Stimulated activated effector memory CD8-positive, alpha-beta T cell treated with anti-CD3 and anti-CD28 coated beads, Interleukin-12 subunit alpha, Interleukin-12 subunit beta, amount 100 ng/mL, for 72 hours (primary cell): ENCODE data around the gene CFAP57.

Experiments used
- ATAC-seq: fragments of 150-1000 bp; cut with Tn5 transposase; 2 replicates; pipeline ENCODE4 v1.10.0; 2021
- DNase-seq, 2 donors: peaks; one replicate each; pipeline ENCODE4 v3.0.0; 2021 to 2022; ENCODE audit warnings: low spot score in 2 of 2
- H3K27ac Mint-ChIP-seq: one replicate; pipeline ENCODE4 v1.8.0; 2022; ENCODE audit warnings: mild to moderate bottlenecking, mixed read lengths
- H3K36me3 Mint-ChIP-seq: one replicate; pipeline ENCODE4 v1.8.0; 2022; ENCODE audit warnings: mild to moderate bottlenecking, mixed read lengths
- H3K4me1 Mint-ChIP-seq: one replicate; pipeline ENCODE4 v1.8.0; 2022; ENCODE audit warnings: mixed read lengths
- H3K4me3 Mint-ChIP-seq: one replicate; pipeline ENCODE4 v1.8.0; 2022; ENCODE audit warnings: mild to moderate bottlenecking, mixed read lengths
- H3K9me3 Mint-ChIP-seq: one replicate; pipeline ENCODE4 v1.8.0; 2022; ENCODE audit warnings: mixed read lengths

Gene CFAP57

DNA sequence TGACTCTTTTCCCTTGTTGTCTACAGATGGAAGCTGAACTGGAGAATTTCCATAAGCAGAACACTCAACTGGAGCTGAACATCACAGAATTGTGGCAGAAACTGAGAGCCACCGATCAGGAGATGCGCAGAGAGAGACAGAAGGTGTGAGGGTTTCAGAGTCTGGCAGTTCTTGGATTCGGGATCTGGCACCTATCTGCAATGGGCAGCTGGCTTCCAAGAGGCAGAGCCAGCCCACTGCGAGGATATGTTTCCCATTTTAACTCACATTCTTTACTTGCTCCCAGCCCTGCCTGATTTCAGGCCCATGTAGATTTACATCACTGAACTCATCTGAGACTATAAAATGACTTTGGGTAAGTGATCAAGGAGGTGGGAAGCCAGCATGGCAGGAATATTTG is 60.4 kb downstream of the CFAP57 start:
- Mint-ChIP-seq H3K36me3 (no peaks in the 10 kb centered on the region), H3K27ac (no peak overlapping the region), H3K9me3 (no peaks in the 10 kb centered on the region), H3K4me1 (no peaks in the 10 kb centered on the region), H3K4me3 (no peak overlapping the region)
- no peak for ATAC-seq
- no peak for DNase-seq

DNA sequence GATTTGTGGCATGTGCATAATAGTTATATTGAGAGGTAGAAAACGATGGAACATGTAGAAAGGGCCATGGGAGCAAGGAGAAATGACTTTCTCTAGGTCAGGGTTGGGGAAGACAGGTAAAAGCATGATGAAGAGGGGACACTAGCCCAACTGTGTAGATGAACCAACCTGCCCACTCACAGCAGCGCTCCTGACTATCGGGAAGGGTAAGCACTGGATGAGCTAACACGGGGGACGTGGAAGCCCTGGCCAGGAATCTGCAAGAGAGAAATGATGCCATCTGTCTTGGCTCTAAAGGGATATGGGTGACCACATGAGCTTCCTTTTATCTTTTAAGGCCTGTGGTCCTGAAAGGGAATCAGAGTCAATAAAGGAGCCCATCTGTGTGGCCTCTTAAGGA is 61.5 kb downstream of the CFAP57 start:
- H3K4me3 Mint-ChIP-seq, result no peak overlapping the region
- no peak overlapping the region for H3K27ac Mint-ChIP-seq
- ATAC-seq (no peak), DNase-seq (no peak)
- H3K36me3 Mint-ChIP-seq, result no peaks in the 10 kb centered on the region
- H3K4me1 Mint-ChIP-seq, result no peaks in the 10 kb centered on the region
- H3K9me3 Mint-ChIP-seq, result no peaks in the 10 kb centered on the region

DNA sequence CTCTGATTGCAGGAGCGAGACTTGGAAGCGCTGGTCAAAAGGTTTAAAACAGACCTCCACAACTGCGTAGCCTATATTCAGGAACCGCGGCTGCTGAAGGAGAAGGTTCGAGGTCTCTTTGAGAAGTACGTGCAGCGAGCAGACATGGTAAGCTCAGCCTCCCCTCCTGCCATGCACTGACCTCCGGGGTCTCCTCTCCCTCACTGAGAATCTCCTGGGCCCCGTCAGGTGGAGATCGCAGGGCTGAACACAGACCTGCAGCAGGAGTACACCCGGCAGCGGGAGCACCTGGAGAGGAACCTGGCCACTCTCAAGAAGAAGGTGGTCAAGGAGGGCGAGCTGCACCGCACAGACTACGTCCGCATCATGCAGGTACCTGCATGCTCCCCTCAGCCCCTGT is 62.1 kb downstream of the CFAP57 start:
- Mint-ChIP-seq H3K4me3 (no peak overlapping the region), H3K36me3 (no peaks in the 10 kb centered on the region), H3K9me3 (no peaks in the 10 kb centered on the region), H3K27ac (no peak overlapping the region), H3K4me1 (no peaks in the 10 kb centered on the region)
- DNase-seq (no peak), ATAC-seq (no peak)

GRCh38 chr1:43235040-43235439 is 62.9 kb downstream of the CFAP57 start:
- Mint-ChIP-seq H3K27ac (no peak overlapping the region), H3K36me3 (no peaks in the 10 kb centered on the region), H3K4me1 (no peaks in the 10 kb centered on the region), H3K4me3 (no peak overlapping the region), H3K9me3 (no peaks in the 10 kb centered on the region)
- ATAC-seq (no peak), DNase-seq (no peak)

GRCh38 chr1:43235451-43236121 is 63.5 kb downstream of the CFAP57 start:
- Mint-ChIP-seq H3K4me3 (no peak overlapping the region), H3K36me3 (no peaks in the 10 kb centered on the region), H3K9me3 (no peaks in the 10 kb centered on the region), H3K27ac (no peak overlapping the region), H3K4me1 (no peaks in the 10 kb centered on the region)
- no peak for DNase-seq
- no peak for ATAC-seq

GRCh38 chr1:43237121-43237520 is 65.0 kb downstream of the CFAP57 start:
- ATAC-seq (no peak), DNase-seq (no peak)
- H3K4me3 Mint-ChIP-seq, result no peak overlapping the region
- no peaks in the 10 kb centered on the region for H3K36me3 Mint-ChIP-seq
- no peaks in the 10 kb centered on the region for H3K4me1 Mint-ChIP-seq
- H3K9me3 Mint-ChIP-seq, result no peaks in the 10 kb centered on the region
- H3K27ac Mint-ChIP-seq, result no peak overlapping the region

- H3K4me3 Mint-ChIP-seq, result no peak overlapping the region
- ATAC-seq (peak; percentile 46), DNase-seq (no peak)
- no peaks in the 10 kb centered on the region for H3K36me3 Mint-ChIP-seq
- H3K27ac Mint-ChIP-seq, result no peak overlapping the region
- H3K9me3 Mint-ChIP-seq, result no peaks in the 10 kb centered on the region
- no peaks in the 10 kb centered on the region for H3K4me1 Mint-ChIP-seq
These were observed 66.0 kb downstream of the CFAP57 start for GRCh38 chr1:43238085-43238484.

GRCh38 chr1:43238991-43239469 is 66.9 kb downstream of the CFAP57 start:
- DNase-seq (no peak), ATAC-seq (no peak)
- no peak overlapping the region for H3K27ac Mint-ChIP-seq
- no peaks in the 10 kb centered on the region for H3K4me1 Mint-ChIP-seq
- H3K4me3 Mint-ChIP-seq, result no peak overlapping the region
- no peaks in the 10 kb centered on the region for H3K36me3 Mint-ChIP-seq
- H3K9me3 Mint-ChIP-seq, result no peaks in the 10 kb centered on the region

DNA sequence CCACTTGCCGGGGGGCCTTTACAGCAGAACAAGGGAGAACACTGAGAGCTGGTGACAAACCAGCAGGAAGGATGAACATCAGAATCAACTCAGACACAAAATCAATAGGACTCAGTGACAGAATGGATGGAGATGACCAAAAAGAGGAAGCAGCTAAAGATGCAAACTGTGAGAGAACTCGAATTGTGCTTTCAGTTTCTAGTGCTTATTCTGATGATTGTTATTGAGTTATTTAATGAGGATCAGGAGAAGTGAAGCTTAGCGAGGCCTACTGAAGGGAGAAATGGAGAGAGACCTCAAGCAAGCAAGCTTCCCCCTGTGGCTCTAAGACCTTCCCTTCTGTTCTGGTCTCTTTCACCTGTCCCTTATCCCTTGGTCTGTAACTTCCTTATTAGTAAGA is 67.4 kb downstream of the CFAP57 start:
- H3K27ac Mint-ChIP-seq, result no peak overlapping the region

GRCh38 chr1:43241413-43241836 is 69.3 kb downstream of the CFAP57 start:
- H3K27ac Mint-ChIP-seq, result no peak overlapping the region
- no peak overlapping the region for H3K4me3 Mint-ChIP-seq
- ATAC-seq (no peak), DNase-seq (no peak)
- H3K9me3 Mint-ChIP-seq, result no peaks in the 10 kb centered on the region
- H3K4me1 Mint-ChIP-seq, result no peaks in the 10 kb centered on the region
- H3K36me3 Mint-ChIP-seq, result no peaks in the 10 kb centered on the region

More for the DNA sequence above, 67.4 kb downstream of the CFAP57 start:
- Mint-ChIP-seq H3K4me3 (no peak overlapping the region), H3K4me1 (no peaks in the 10 kb centered on the region), H3K9me3 (no peaks in the 10 kb centered on the region), H3K36me3 (no peaks in the 10 kb centered on the region)
- ATAC-seq (no peak), DNase-seq (no peak)

- Mint-ChIP-seq H3K4me1 (no peaks in the 10 kb centered on the region), H3K4me3 (no peak overlapping the region), H3K27ac (no peak overlapping the region), H3K9me3 (no peaks in the 10 kb centered on the region), H3K36me3 (no peaks in the 10 kb centered on the region)
- no peak for ATAC-seq
- no peak for DNase-seq
These were observed 71.2 kb downstream of the CFAP57 start for GRCh38 chr1:43243299-43243698.

GRCh38 chr1:43246466-43247213 is 74.5 kb downstream of the CFAP57 start:
- ATAC-seq (no peak), DNase-seq (no peak)
- no peak overlapping the region for H3K4me3 Mint-ChIP-seq
- H3K36me3 Mint-ChIP-seq, result no peaks in the 10 kb centered on the region
- H3K4me1 Mint-ChIP-seq, result no peaks in the 10 kb centered on the region
- H3K9me3 Mint-ChIP-seq, result no peaks in the 10 kb centered on the region
- H3K27ac Mint-ChIP-seq, result no peak overlapping the region

DNA sequence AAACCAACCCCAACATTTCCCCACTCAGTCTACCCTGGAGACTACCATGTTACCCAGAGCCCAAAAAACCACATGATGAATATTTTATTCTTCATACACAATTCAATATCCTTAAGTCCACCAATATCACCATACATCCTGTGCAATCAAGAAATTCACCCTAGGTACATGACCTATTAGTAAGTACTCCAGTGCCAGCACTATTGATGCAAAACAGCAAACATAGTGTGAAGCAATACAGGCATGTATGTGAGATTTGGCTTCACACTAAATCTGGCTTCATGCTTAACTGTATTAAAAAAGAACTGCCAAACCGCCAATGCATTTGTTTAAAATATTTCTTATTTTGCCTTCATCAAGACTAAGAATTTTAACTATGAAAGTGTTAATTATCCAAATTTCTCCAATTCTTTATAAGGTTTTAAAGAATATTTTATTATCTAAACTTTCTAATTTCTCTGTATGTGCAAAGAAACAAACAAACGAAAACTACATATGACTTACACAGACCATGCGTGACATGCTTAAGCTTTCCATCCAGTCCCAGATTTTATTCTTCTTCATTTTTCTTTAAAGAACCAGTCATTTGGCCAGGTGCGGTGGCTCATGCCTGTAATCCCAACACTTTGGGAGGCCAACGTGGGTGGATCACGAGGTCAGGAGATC is 75.3 kb downstream of the CFAP57 start:
- no peak overlapping the region for H3K27ac Mint-ChIP-seq
- DNase-seq (no peak), ATAC-seq (no peak)
- H3K9me3 Mint-ChIP-seq, result no peaks in the 10 kb centered on the region
- no peaks in the 10 kb centered on the region for H3K36me3 Mint-ChIP-seq
- no peak overlapping the region for H3K4me3 Mint-ChIP-seq
- no peaks in the 10 kb centered on the region for H3K4me1 Mint-ChIP-seq

GRCh38 chr1:43250351-43250761 is 78.2 kb downstream of the CFAP57 start:
- DNase-seq (no peak), ATAC-seq (no peak)
- no peaks in the 10 kb centered on the region for H3K36me3 Mint-ChIP-seq
- H3K4me1 Mint-ChIP-seq, result no peaks in the 10 kb centered on the region
- H3K9me3 Mint-ChIP-seq, result no peaks in the 10 kb centered on the region
- H3K27ac Mint-ChIP-seq, result no peak overlapping the region
- H3K4me3 Mint-ChIP-seq, result no peak overlapping the region

DNA sequence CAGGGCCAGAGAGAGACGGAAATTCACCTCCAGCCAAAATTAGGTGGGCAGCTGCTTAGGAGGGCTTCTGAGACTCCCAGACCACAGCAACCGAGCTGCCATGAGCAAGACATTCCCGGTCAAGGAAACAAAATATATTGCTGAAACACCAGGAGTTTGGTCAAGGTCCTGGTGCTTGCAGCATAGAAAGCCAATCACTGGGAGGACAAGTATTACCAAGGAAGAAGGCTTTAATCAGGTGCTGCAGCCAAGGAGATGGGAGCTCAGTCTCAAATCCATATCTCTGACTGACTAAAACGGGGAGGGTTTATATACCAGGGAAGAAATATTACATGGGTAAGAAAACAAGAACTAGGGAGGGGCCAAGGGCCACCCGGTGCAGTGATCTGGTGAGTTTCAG is 78.9 kb downstream of the CFAP57 start:
- ATAC-seq, result no peak
- Mint-ChIP-seq H3K9me3 (no peaks in the 10 kb centered on the region), H3K36me3 (no peaks in the 10 kb centered on the region), H3K4me1 (no peaks in the 10 kb centered on the region), H3K4me3 (no peak overlapping the region), H3K27ac (no peak overlapping the region)
- DNase-seq, result no peak

DNA sequence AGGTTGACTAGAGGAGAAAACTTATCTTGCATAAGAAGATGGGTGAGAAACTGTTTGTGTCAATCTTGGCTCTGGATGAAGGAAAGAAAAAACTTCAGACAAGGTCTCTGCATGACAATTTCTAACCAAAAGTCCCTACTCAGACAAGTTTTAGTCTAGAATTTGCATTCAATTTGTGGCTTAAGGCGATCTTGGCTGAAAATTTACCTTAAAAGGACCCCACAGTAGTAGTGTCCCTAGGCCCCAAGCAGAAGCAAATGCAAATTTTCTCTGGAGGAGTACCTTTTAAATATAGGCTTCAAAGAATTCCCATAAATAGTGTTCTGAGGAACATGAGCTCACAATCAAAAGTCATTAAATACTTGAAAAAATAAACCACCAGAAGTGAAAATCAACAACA is 80.1 kb downstream of the CFAP57 start:
- Mint-ChIP-seq H3K4me1 (no peaks in the 10 kb centered on the region), H3K4me3 (no peak overlapping the region), H3K36me3 (no peaks in the 10 kb centered on the region), H3K27ac (no peak overlapping the region), H3K9me3 (no peaks in the 10 kb centered on the region)
- no peak for DNase-seq
- ATAC-seq, result no peak
